Right lobe of liver (tissue), 4 donors: ENCODE results near the gene RHO.

Experiments used
- CTCF ChIP-seq, 4 donors: fragments of 200-600 bp in 3 of 4; fragments of 450-650 bp in 1 of 4; IDR thresholded peaks; one replicate each; pipeline versions ENCODE4 v1.5.1 to v1.8.0; 2016 to 2022; ENCODE audit warnings: antibody characterized with exemption in 4 of 4, mild to moderate bottlenecking in 2 of 4
- POLR2A ChIP-seq: fragments of 450-650 bp; IDR thresholded peaks from one replicate; pipeline ENCODE4 v1.6.1; 2017; ENCODE audit warnings: antibody characterized with exemption, mild to moderate bottlenecking
- donor health status: DM: no; HTN: no; CAD: no.
- donor health status: DM: no; HTN: no; CAD: no.
- donor health status: DM: no; HTN: yes; CAD: no.

- TF ChIP-seq POLR2A, result no peak
- TF ChIP-seq CTCF (IDR thresholded peaks at IDR 0.05), result no peak
Measured at GRCh38 chr3:129561619-129562248, 33.3 kb downstream of the RHO start.
